Astrocyte (in vitro differentiated cells and primary cell): ENCODE data around the gene ATP1B2. TPM values are rescaled to one million over a fixed set of nuclear protein-coding genes. Genes with fewer than 3 reads are reported as not detected.

Experiments
- DNase-seq: peaks from one replicate; pipeline ENCODE4 v3.0.0-alpha.2; 2010; ENCODE audit warnings: low read depth
- FAIRE-seq: peaks from 2 replicates; lab custom pipeline; 2011; peaks lifted over from hg19 to GRCh38; lab: Jason Lieb, UNC
- H2AFZ ChIP-seq: 2 replicates; pipeline ENCODE4 v1.6.0; 2012; ENCODE audit warnings: low read depth, low read length, inconsistent platforms
- H3K27ac ChIP-seq: 2 replicates; pipeline ENCODE4 v1.5.1; 2011; ENCODE audit warnings: low read depth, low read length, inconsistent platforms
- H3K27me3 ChIP-seq: 2 replicates; pipeline ENCODE4 v1.6.0; 2011; ENCODE audit warnings: low read length, inconsistent platforms; ENCODE audit not compliant: insufficient read depth
- H3K36me3 ChIP-seq: 2 replicates; pipeline ENCODE4 v1.5.1; 2011; ENCODE audit warnings: low read length, inconsistent platforms; ENCODE audit not compliant: insufficient read depth
- H3K4me1 ChIP-seq: 2 replicates; pipeline ENCODE4 v1.5.1; 2011; ENCODE audit warnings: low read length, inconsistent platforms; ENCODE audit not compliant: insufficient read depth
- H3K4me2 ChIP-seq: 2 replicates; pipeline ENCODE4 v1.6.0; 2012; ENCODE audit warnings: low read length, inconsistent platforms
- H3K4me3 ChIP-seq: 2 replicates; pipeline ENCODE4 v1.5.1; 2011; ENCODE audit warnings: low read depth, mild to moderate bottlenecking, low read length, inconsistent platforms; ENCODE audit not compliant: insufficient read depth
- H3K79me2 ChIP-seq: 2 replicates; pipeline ENCODE4 v1.6.0; 2012; ENCODE audit warnings: mild to moderate bottlenecking, low read length, inconsistent platforms; ENCODE audit not compliant: insufficient read depth
- H3K9ac ChIP-seq: 2 replicates; pipeline ENCODE4 v1.6.0; 2012; ENCODE audit warnings: mild to moderate bottlenecking, low read length, inconsistent platforms
- H3K9me3 ChIP-seq: 2 replicates; pipeline ENCODE4 v1.5.1; 2012; ENCODE audit warnings: low read depth, mild to moderate bottlenecking, low read length, inconsistent platforms; ENCODE audit not compliant: insufficient read depth
- H4K20me1 ChIP-seq: 2 replicates; pipeline ENCODE4 v1.6.0; 2012; ENCODE audit warnings: low read length, inconsistent platforms; ENCODE audit not compliant: insufficient read depth
- H3K27ac Mint-ChIP-seq: one replicate; pipeline ENCODE4 v1.8.0; 2021; ENCODE audit warnings: mild to moderate bottlenecking, mixed read lengths; ENCODE audit not compliant: unreplicated experiment
- H3K27me3 Mint-ChIP-seq: one replicate; pipeline ENCODE4 v1.8.0; 2021; ENCODE audit warnings: low read depth, mixed read lengths; ENCODE audit not compliant: unreplicated experiment
- H3K36me3 Mint-ChIP-seq: one replicate; pipeline ENCODE4 v1.8.0; 2021; ENCODE audit warnings: low read depth, mixed read lengths; ENCODE audit not compliant: unreplicated experiment
- H3K4me1 Mint-ChIP-seq: one replicate; pipeline ENCODE4 v1.8.0; 2021; ENCODE audit warnings: low read depth, mixed read lengths; ENCODE audit not compliant: unreplicated experiment
- H3K4me3 Mint-ChIP-seq: one replicate; pipeline ENCODE4 v1.8.0; 2021; ENCODE audit warnings: mild to moderate bottlenecking, moderate library complexity, mixed read lengths; ENCODE audit not compliant: unreplicated experiment
- H3K9me3 Mint-ChIP-seq: one replicate; pipeline ENCODE4 v1.8.0; 2021; ENCODE audit warnings: mild to moderate bottlenecking, mixed read lengths; ENCODE audit not compliant: unreplicated experiment
- EZH2 ChIP-seq: IDR thresholded peaks from 2 replicates; pipeline ENCODE4 v1.6.1; 2012; ENCODE audit warnings: mild to moderate bottlenecking, low read length, inconsistent platforms; ENCODE audit not compliant: insufficient read depth
- total RNA-seq: library from RNA; stranded (reverse); gene quantifications from 2 replicates; pipeline ENCODE4 v1.2.1, GENCODE V29; 2021
- TF ChIP-seq, protein P1 (sequence below): IDR thresholded peaks from 2 replicates; pipeline ENCODE4 v1.5.1; 2011; ENCODE audit warnings: low read depth, mild to moderate bottlenecking, inconsistent platforms, low read length, moderate library complexity; ENCODE audit not compliant: insufficient read depth

Gene ATP1B2
- total RNA-seq, 1 donor from 2014 or later: 0.89 TPM

DNA sequence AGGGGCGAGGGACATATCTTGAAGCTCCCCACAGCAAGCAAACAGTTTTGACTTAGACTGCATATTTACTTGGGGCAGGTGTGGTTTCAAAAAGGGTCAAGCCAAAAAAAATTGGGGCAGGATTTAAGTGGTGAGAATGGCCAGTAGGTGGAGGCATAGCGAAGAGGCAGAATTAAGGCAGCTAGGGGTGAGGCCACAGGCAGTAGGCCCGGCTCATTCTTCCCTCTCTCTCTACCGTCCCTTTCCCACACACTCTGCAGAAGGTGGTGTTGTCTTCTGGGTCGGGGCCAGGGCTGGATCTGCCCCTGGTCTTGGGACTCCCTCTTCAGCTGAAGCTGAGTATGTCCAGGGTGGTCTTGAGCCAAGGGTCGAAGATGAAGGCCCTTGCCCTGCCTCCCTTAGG, 18.2 kb upstream of the ATP1B2 start:
- Histone ChIP-seq H3K79me2 (no peaks in the 10 kb centered on the region), H2AFZ (no peak overlapping the region), H3K4me2 (no peak overlapping the region), H3K4me1 (no peaks in the 10 kb centered on the region), H3K9me3 (no peaks in the 10 kb centered on the region), H4K20me1 (no peaks in the 10 kb centered on the region), H3K27me3 (no peaks in the 10 kb centered on the region), H3K4me3 (no peak overlapping the region), H3K27ac (no peak overlapping the region), H3K36me3 (no peaks in the 10 kb centered on the region), H3K9ac (no peak overlapping the region)
- H3K4me3 Mint-ChIP-seq: no peak overlapping the region
- TF ChIP-seq EZH2: no peak
- TF ChIP-seq, protein P1, sequence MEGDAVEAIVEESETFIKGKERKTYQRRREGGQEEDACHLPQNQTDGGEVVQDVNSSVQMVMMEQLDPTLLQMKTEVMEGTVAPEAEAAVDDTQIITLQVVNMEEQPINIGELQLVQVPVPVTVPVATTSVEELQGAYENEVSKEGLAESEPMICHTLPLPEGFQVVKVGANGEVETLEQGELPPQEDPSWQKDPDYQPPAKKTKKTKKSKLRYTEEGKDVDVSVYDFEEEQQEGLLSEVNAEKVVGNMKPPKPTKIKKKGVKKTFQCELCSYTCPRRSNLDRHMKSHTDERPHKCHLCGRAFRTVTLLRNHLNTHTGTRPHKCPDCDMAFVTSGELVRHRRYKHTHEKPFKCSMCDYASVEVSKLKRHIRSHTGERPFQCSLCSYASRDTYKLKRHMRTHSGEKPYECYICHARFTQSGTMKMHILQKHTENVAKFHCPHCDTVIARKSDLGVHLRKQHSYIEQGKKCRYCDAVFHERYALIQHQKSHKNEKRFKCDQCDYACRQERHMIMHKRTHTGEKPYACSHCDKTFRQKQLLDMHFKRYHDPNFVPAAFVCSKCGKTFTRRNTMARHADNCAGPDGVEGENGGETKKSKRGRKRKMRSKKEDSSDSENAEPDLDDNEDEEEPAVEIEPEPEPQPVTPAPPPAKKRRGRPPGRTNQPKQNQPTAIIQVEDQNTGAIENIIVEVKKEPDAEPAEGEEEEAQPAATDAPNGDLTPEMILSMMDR: peak; percentile 40
- FAIRE-seq: no peak
- no peaks in the 10 kb centered on the region for H3K36me3 Mint-ChIP-seq
- DNase-seq: no peak
- H3K27ac Mint-ChIP-seq: no peak overlapping the region
- H3K9me3 Mint-ChIP-seq: no peaks in the 10 kb centered on the region
- H3K4me1 Mint-ChIP-seq: no peaks in the 10 kb centered on the region
- peaks cover 7% of the 10 kb centered on the region for H3K27me3 Mint-ChIP-seq

DNA sequence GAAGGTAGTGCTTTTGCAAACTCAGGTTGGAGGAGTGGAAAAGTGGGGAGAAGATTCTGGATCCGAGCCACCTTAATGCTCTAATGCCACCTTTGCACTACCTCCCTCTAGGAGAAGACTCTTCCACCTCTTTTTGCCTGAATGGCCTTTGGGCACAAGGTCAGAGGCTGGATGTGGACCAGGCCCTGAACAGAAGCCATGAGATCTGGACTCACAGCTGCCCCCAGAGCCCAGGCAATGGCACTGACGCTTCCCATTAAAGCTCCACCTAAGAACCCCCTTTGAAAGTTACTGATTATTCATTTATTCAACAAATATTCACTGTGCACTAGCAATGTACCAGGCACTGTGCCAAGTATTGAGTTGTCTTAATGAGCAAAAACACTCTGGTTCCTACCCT, 17.6 kb upstream of the ATP1B2 start:
- Histone ChIP-seq H3K27ac (no peak overlapping the region), H3K9ac (no peak overlapping the region), H3K4me3 (no peak overlapping the region), H3K4me2 (no peak overlapping the region), H3K4me1 (no peaks in the 10 kb centered on the region), H3K27me3 (no peaks in the 10 kb centered on the region), H3K36me3 (no peaks in the 10 kb centered on the region), H3K9me3 (no peaks in the 10 kb centered on the region), H2AFZ (no peak overlapping the region), H4K20me1 (no peaks in the 10 kb centered on the region), H3K79me2 (no peaks in the 10 kb centered on the region)
- FAIRE-seq: no peak
- peak overlapping the region; percentile 34 for H3K4me3 Mint-ChIP-seq
- peaks cover 7% of the 10 kb centered on the region for H3K27me3 Mint-ChIP-seq
- H3K9me3 Mint-ChIP-seq: no peaks in the 10 kb centered on the region
- DNase-seq: no peak
- H3K4me1 Mint-ChIP-seq: no peaks in the 10 kb centered on the region
- no peaks in the 10 kb centered on the region for H3K36me3 Mint-ChIP-seq
- no peak overlapping the region for H3K27ac Mint-ChIP-seq
- TF ChIP-seq, protein P1: no peak
- TF ChIP-seq EZH2: no peak

DNA sequence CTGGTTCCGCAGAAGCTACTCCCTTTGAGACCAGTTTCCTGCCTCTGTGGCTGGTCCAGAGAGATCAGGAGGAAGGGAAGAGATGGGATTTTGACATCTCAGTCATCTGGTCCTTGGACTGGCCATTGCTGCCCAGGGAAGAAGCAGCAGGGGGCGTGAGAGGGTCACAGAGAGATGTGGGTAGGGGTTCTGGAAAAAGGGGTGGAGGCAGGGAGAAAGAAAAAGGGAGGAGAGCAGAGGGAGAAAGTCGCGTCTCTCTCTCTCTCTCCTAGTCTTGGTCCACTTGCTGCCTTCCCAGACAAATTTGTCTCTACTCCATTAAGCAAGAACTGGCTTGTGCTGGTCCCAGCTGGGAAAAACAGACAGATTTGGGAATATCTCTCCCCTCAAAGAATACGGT, 16.3 kb upstream of the ATP1B2 start:
- H3K79me2 ChIP-seq: no peaks in the 10 kb centered on the region
- Mint-ChIP-seq H3K36me3 (no peaks in the 10 kb centered on the region), H3K9me3 (no peaks in the 10 kb centered on the region), H3K27ac (no peak overlapping the region), H3K4me1 (no peaks in the 10 kb centered on the region), H3K4me3 (no peak overlapping the region), H3K27me3 (peaks cover 9% of the 10 kb centered on the region)
- no peak for TF ChIP-seq EZH2
- TF ChIP-seq, protein P1: peak; percentile 49
- H3K4me1 ChIP-seq: no peaks in the 10 kb centered on the region
- H3K9me3 ChIP-seq: no peaks in the 10 kb centered on the region
- H3K9ac ChIP-seq: no peak overlapping the region
- no peaks in the 10 kb centered on the region for H3K27me3 ChIP-seq
- no peaks in the 10 kb centered on the region for H4K20me1 ChIP-seq
- H3K4me2 ChIP-seq: peak overlapping the region; percentile 3
- peak overlapping the region; percentile 5 for H2AFZ ChIP-seq
- no peak overlapping the region for H3K27ac ChIP-seq
- DNase-seq (no peak), FAIRE-seq (no peak)
- H3K4me3 ChIP-seq: no peak overlapping the region
- H3K36me3 ChIP-seq: no peaks in the 10 kb centered on the region
